Left colon (tissue), 2 donors: ENCODE data around the gene MSANTD1. TPM values are rescaled to one million over a fixed set of nuclear protein-coding genes. Genes with fewer than 3 reads are reported as not detected.
A peak's percentile ranks its signal among the peaks of the same experiment; 100 is the strongest.

Experiments
- ATAC-seq: fragments of 200-7000 bp; cut with Tn5 transposase; one replicate; pipeline ENCODE4 v1.9.1; 2020; ENCODE audit warnings: mild to moderate bottlenecking, moderate library complexity
- DNase-seq, 2 donors: peaks; one replicate each; pipeline ENCODE4 v3.0.0-alpha.2; 2020
- intact Hi-C, 2 donors: fragments of 100-400 bp; cut with DNase I in 1 of 2; cut with micrococcal nuclease in 1 of 2; formaldehyde crosslinking; loops; one replicate each; pipeline versions ENCODE4 v1.11.2 to v1.14.0; 2022; cut with DNase I, micrococcal nuclease
- long read RNA-seq: library from polyadenylated mRNA; unstranded; transcript quantifications from one replicate; pipeline ENCODE4 v2.0.0, GENCODE V29; 2021
- total RNA-seq, 2 donors: library from RNA; stranded (reverse); fragmentation: NEBNext Ultra II Directional; extraction: Animal tissue kit (Norgen Biotek cat#: 25700); gene quantifications; one replicate each; pipeline ENCODE4 v1.2.1, GENCODE V29; 2021
- donor health status: DM: no; HTN: no; CAD: no.
- donor health status: DM: yes; HTN: yes; CAD: no.

The MSANTD1 gene
- under 1 TPM; 0.73 to 0.82 TPM for total RNA-seq
- long read RNA-seq: 0 reads

DNA sequence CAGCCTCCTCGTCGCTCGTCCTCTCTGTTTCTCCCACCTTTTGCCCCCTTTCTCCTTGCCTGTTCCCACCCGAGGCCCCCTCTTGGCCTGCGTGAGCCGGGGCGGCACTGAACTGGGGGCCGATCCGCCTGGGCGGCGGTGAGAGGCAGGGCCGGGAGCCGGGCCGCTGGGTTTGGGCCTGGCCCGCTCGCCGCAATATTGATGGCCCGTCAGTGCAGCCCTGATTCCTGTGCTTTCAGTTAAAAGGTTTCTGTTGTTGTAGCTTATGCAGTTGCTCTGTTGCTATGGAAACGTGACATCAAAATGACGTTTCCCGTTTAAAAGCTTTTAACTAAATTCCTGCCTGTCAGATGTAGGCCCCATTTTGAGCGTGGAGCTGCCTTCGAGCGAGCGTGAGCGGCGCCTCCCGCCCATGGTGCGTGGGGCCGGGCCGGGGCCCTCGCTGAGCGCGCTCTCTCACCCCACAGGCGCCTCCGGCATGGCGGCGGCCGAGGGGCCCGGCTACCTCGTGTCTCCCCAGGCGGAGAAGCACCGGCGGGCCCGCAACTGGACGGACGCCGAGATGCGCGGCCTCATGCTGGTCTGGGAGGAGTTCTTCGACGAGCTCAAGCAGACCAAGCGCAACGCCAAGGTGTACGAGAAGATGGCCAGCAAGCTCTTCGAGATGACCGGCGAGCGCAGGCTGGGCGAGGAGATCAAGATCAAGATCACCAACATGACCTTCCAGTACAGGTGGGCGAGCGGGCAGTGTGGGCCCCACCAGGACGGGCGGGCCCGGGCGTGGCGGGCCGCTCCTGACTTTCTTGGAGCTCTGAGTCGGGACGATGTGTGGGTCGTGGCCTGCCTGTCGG is at the start of gene MSANTD1:
Gene MSANTD1 (plus strand): TSS at position 349 of the 851 bp plus-strand sequence. CDS start 64 bp downstream, at position 413.
- DNase-seq: no peak
- intact Hi-C loops: no loop called here

GRCh38 chr4:3199653-3200422 is 49.1 kb upstream of the MSANTD1 start:
- ATAC-seq (no peak), DNase-seq (no peak)
- intact Hi-C loops: no loop called here

More for the DNA sequence above, at the start of gene MSANTD1:
- ATAC-seq: no peak

GRCh38 chr4:3200423-3201090 is 48.4 kb upstream of the MSANTD1 start:
- no peak for ATAC-seq
- intact Hi-C loops: no loop called here
- no peak for DNase-seq

DNA sequence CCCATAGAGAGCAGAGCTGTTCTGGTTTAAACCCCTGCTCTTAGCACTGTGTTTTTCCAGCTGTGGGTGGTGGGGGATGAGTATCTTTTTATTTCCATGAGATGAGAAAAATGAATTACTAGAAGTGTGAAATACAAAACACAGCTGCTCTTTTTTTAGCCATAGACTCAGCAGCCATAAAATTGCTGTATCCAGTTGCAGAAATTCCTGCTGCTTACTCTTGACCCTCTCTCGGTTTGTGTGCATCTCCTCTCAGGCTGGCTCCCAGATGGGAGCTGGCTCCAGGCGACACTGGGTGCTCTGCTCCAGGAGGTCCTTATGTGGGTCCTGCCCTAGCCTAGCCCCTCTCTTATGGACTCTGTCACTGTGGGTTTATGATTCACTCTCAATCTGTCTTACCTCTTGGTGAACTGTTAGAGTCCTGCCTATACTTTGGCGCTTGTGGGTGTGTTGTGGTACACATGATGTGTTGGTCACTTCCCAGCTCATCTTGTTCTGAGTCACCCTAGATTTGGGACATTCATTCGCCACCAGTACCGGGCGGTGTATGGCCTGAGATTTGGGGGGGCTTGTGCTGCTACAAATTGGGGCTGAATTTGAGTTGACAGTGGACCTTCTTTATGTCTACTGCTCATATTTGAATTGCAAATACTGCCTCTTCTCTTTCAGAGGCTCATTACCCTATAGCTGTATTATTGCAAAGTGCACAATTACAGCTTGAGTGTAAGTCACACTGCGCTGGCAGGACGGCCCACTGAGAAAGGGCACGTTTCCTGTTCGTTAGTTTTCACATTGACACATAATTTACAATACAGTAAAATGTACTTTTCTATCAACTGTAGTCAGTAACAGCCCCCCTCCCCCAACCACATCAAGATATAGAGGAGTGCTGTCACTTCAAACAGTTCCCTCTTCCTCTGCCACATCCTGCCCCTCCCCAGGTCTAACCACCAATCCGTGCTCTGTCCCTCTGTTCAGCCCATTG is 46.9 kb upstream of the MSANTD1 start:
- ATAC-seq (peak; percentile 44), DNase-seq (peak in 1 of 2 donors; percentile 41)
- intact Hi-C loops: no loop called here

DNA sequence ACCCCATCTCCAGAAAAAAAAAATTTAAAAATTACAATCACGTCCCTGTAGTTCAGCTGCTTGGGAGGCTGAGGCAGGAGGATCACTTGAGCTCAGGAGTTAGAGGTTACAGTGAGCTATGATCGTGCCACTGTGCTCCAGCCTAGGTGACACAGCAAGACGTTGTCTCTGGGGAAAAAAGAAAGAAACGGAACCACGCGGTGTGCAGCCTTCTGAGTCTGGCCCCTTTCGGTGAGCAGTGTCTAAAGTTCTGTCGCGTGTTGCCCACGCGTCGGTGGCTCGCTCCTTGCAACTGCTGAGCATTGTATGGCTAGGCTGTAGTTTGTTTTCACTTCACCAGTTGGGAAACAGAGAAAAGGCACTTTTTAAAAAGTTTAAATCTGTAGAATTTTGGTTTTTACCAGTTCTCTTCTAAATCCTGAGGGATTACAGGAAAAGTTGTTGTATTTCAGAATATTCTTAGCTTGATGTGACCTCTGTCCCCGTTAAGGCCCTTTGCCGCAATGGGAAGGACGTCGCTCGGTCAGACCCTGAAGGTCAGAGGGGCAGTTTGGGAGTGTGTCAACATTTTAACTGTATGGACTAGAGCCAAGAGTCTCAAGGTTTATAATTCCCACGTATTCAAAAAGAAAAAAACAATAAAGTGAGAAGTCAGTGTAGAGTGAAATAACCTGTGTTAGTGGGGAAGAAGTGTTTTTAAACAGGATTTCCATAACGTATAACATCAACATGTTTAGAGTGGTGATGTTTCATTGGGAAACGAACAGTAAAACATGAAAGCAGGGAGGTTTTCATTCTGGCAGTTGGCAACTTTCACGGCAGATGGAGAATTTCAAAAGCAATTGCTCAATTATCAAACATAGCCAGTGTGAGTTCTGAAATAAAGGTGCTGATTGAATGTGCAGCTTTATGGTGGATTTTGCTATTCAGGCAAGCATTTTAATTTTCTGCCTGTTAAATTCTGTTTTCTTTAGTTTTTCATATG is 45.8 kb upstream of the MSANTD1 start:
- DNase-seq: no peak
- ATAC-seq: peak; percentile 60
- intact Hi-C loops: no loop called here

DNA sequence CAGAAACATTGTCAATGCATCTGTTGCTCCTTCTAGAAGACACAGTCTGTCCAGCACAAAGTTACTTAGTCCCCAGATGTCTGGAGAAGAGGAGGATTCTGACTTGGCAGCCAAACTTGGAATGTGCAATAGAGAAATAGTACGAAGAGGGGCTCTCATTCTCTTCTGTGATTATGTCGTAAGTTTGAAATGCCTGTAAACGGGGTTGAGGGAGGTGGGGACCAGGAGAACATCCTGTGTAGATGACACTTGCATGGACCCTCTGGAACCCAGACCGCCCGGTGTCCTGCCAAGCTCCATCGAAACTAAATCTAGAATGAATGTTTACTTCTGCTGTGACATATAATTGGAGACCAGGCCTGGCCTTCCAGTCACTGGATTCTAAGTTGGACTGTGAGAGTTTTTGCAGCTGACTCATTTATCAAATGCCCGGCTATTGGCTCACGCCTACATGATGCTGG is 45.0 kb upstream of the MSANTD1 start:
- intact Hi-C loops: no loop called here
- ATAC-seq (no peak), DNase-seq (peak in 1 of 2 donors; percentile 51)

GRCh38 chr4:3205995-3206394 is 43.0 kb upstream of the MSANTD1 start:
- peak in 1 of 2 donors; percentile 1 for DNase-seq
- intact Hi-C loops: no loop called here
- ATAC-seq: no peak

DNA sequence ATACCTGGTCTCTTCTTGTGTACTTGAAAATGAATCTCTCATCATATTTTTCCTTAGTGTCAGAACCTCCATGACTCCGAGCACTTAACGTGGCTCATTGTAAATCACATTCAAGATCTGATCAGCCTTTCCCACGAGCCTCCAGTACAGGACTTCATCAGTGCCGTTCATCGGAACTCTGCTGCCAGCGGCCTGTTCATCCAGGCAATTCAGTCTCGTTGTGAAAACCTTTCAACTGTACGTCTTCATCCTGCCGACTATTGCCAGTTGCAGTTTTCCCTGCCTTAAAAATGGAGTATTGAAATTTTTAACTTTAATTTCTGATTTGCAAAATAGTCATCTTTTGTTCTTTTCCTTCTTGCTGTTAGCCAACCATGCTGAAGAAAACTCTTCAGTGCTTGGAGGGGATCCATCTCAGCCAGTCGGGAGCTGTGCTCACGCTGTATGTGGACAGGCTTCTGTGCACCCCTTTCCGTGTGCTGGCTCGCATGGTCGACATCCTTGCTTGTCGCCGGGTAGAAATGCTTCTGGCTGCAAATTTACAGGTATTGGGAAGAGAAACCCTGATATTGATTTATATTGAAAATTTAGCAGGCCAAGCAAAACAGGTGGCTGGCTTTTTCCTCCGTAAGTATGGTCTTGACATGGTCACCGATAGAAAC is 42.4 kb upstream of the MSANTD1 start:
- DNase-seq: peak in 1 of 2 donors; percentile 3
- intact Hi-C loops: no loop called here
- no peak for ATAC-seq

GRCh38 chr4:3207531-3208037 is 41.4 kb upstream of the MSANTD1 start:
- ATAC-seq: no peak
- DNase-seq: no peak

GRCh38 chr4:3208826-3209225 is 40.1 kb upstream of the MSANTD1 start:
- ATAC-seq: no peak
- intact Hi-C loops: no loop called here
- peak in 1 of 2 donors; percentile 12 for DNase-seq

More at GRCh38 chr4:3207531-3208037, 41.4 kb upstream of the MSANTD1 start:
- intact Hi-C loops: no loop called here

DNA sequence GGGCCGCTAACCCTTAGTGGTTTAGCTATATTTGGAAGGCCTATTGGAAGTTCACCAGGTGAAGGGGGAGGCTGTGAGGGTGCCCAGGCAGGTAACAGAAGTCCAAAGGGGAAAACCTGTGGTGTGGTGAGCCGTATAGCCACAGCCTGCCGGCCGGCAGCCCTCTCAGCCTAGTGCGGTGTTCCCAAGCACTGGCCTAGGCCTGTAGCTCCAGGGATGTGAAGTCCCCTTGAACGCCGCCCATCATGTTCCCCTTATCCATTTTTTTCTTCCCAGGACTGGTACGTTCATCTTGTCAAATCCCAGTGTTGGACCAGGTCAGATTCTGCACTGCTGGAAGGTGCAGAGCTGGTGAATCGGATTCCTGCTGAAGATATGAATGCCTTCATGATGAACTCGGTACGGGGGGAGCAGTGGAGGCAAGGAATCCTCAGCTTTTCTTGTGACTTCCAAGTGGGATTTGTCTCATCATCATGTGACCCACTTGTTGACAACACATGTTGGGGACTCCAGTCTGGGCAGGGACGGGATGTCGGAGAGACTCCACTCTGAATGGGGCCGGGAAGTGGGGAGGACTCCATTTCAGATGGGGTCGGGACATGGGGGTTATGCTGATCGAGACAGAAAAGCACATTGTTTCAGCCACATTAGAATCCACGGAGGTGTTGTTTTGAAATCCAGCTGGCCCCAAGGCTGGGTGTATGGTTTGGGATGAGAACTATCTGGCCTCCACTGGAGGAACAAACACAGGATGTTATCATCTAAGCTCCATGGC is 39.2 kb upstream of the MSANTD1 start:
- intact Hi-C loops: no loop called here
- DNase-seq (peak in 1 of 2 donors; percentile 9), ATAC-seq (no peak)

DNA sequence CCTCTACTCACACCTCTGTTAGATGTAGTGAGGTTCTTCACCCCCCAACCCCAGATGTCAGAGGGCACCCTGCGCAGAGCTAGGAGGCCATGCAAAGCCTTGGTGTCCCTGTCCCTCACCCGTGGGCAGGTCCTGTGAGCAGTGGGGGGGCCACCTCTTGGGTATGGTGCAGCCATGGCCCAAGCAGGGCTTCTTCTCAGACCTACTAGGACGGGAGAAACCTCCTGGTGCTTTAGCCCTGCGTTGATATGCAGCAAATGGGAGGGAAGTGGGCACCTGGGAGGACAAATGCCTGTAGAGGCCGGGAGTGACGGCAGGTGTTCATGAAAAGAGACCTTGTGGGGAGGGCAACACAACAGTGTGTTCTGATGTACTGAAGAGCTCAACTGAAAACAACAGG is 38.5 kb upstream of the MSANTD1 start:
- no peak for ATAC-seq
- peak in 1 of 2 donors; percentile 17 for DNase-seq
- intact Hi-C loops: no loop called here

DNA sequence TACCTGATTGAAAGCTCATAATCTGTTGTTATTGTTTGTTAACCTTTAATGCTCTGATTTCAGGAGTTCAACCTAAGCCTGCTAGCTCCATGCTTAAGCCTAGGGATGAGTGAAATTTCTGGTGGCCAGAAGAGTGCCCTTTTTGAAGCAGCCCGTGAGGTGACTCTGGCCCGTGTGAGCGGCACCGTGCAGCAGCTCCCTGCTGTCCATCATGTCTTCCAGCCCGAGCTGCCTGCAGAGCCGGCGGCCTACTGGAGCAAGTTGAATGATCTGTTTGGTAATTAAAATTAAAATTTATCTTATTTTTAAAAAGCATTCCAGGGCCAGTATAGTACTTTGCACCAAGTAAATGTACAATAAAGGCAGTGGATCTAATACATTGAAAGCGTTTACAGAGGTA is 37.1 kb upstream of the MSANTD1 start:
- DNase-seq (peak in 1 of 2 donors; percentile 12), ATAC-seq (no peak)
- intact Hi-C loops: no loop called here

- intact Hi-C loops: no loop called here
- peak in 1 of 2 donors; percentile 11 for DNase-seq
Measured at GRCh38 chr4:3212391-3213105, 36.4 kb upstream of the MSANTD1 start.

GRCh38 chr4:3213106-3213425 is 35.9 kb upstream of the MSANTD1 start:
- DNase-seq (peak in 1 of 2 donors; percentile 1), ATAC-seq (peak; percentile 56)
- intact Hi-C loops: no loop called here

More at GRCh38 chr4:3212391-3213105, 36.4 kb upstream of the MSANTD1 start:
- ATAC-seq: no peak
